Mesenchymal stem cell (in vitro differentiated cells and primary cell): Measurements from ENCODE around the gene APOBEC3H.
A peak's percentile ranks its signal among the peaks of the same experiment; 100 is the strongest.

ENCODE experiments used
- DNase-seq: peaks from one replicate; pipeline ENCODE4 v3.0.0-alpha.2; 2013
- H2AFZ ChIP-seq: one replicate; pipeline ENCODE4 v1.6.1; 2013; ENCODE audit warnings: low read depth, mild to moderate bottlenecking, control low read depth, inconsistent platforms, low read length, moderate library complexity
- H2AK5ac ChIP-seq: 2 replicates; pipeline ENCODE4 v1.6.1; 2013; ENCODE audit warnings: low read length, moderate library complexity, mild to moderate bottlenecking, inconsistent platforms; ENCODE audit not compliant: severe bottlenecking
- H2BK120ac ChIP-seq: one replicate; pipeline ENCODE4 v1.6.1; 2013; ENCODE audit warnings: low read depth, mild to moderate bottlenecking, inconsistent platforms, low read length, moderate library complexity
- H2BK12ac ChIP-seq, 2 experiments: one replicate each; pipeline ENCODE4 v1.6.1; 2013; ENCODE audit warnings: inconsistent platforms in 2 of 2, low read length in 2 of 2, mild to moderate bottlenecking in 2 of 2, moderate library complexity in 2 of 2, control low read depth in 1 of 2
- H2BK15ac ChIP-seq: one replicate; pipeline ENCODE4 v1.6.1; 2013; ENCODE audit warnings: mild to moderate bottlenecking, low read depth, inconsistent platforms; ENCODE audit not compliant: poor library complexity, severe bottlenecking
- H2BK5ac ChIP-seq: 2 replicates; pipeline ENCODE4 v1.6.1; 2013; ENCODE audit warnings: low read depth, mild to moderate bottlenecking, low read length, control low read depth, inconsistent platforms; ENCODE audit not compliant: poor library complexity, severe bottlenecking
- H3K14ac ChIP-seq, 2 experiments: one replicate each; pipeline ENCODE4 v1.6.1; 2013; ENCODE audit warnings: inconsistent platforms in 2 of 2, low read length in 2 of 2, control low read depth in 1 of 2, mild to moderate bottlenecking in 1 of 2, moderate library complexity in 1 of 2
- H3K18ac ChIP-seq, 2 experiments: one replicate each; pipeline ENCODE4 v1.6.1; 2013; ENCODE audit warnings: inconsistent platforms in 2 of 2, low read length in 2 of 2, control low read depth in 1 of 2, low read depth in 1 of 2, mild to moderate bottlenecking in 1 of 2
- H3K23ac ChIP-seq, 2 experiments: one replicate each; pipeline ENCODE4 v1.6.1; 2013; ENCODE audit warnings: inconsistent platforms in 2 of 2, low read length in 2 of 2, mild to moderate bottlenecking in 2 of 2, moderate library complexity in 2 of 2, control low read depth in 1 of 2
- H3K27ac ChIP-seq: 2 replicates; pipeline ENCODE4 v1.5.1; 2013; ENCODE audit warnings: mild to moderate bottlenecking, moderate library complexity, low read length, control low read depth, inconsistent platforms; ENCODE audit not compliant: poor library complexity, severe bottlenecking
- H3K27me3 ChIP-seq, 2 experiments: 2 replicates each; pipeline versions ENCODE4 v1.6.1 to v1.7.0; 2013; ENCODE audit warnings: low read length in 2 of 2, mild to moderate bottlenecking in 2 of 2, moderate library complexity in 2 of 2, control low read depth in 1 of 2, inconsistent platforms in 1 of 2; ENCODE audit not compliant: control insufficient read depth in 1 of 2, insufficient read depth in 1 of 2
- H3K36me3 ChIP-seq, 2 experiments: 2 replicates each; pipeline versions ENCODE4 v1.6.1 to v1.7.0; 2013; ENCODE audit warnings: low read length in 2 of 2, control low read depth in 1 of 2, inconsistent platforms in 1 of 2, low read depth in 1 of 2, mild to moderate bottlenecking in 1 of 2; ENCODE audit not compliant: insufficient read depth in 2 of 2, control insufficient read depth in 1 of 2
- H3K4ac ChIP-seq, 2 experiments: one replicate each; pipeline ENCODE4 v1.6.1; 2013; ENCODE audit warnings: inconsistent platforms in 2 of 2, low read length in 2 of 2, mild to moderate bottlenecking in 2 of 2, moderate library complexity in 2 of 2, control low read depth in 1 of 2, low read depth in 1 of 2
- H3K4me1 ChIP-seq: 2 replicates; pipeline ENCODE4 v1.6.1; 2013; ENCODE audit warnings: low read depth, low read length, control low read depth; ENCODE audit not compliant: control insufficient read depth, insufficient read depth
- H3K4me2 ChIP-seq: 2 replicates; pipeline ENCODE4 v1.6.1; 2013; ENCODE audit warnings: low read length, mild to moderate bottlenecking, inconsistent platforms; ENCODE audit not compliant: poor library complexity, severe bottlenecking
- H3K4me3 ChIP-seq, 2 experiments: 2 replicates each; pipeline versions ENCODE4 v1.5.1 to v1.7.0; 2013; ENCODE audit warnings: low read length in 2 of 2, mild to moderate bottlenecking in 2 of 2, control low read depth in 1 of 2, low read depth in 1 of 2; ENCODE audit not compliant: insufficient read depth in 1 of 2
- H3K79me1 ChIP-seq: replicated peaks from 2 replicates; pipeline ENCODE4 v1.6.1; 2013; ENCODE audit warnings: mild to moderate bottlenecking, control low read depth, low read length, inconsistent platforms; ENCODE audit not compliant: poor library complexity, severe bottlenecking
- H3K9ac ChIP-seq: 2 replicates; pipeline ENCODE4 v1.7.0; 2013; ENCODE audit warnings: mild to moderate bottlenecking, low read length, moderate library complexity
- H3K9me3 ChIP-seq: 2 replicates; pipeline ENCODE4 v1.7.0; 2013; ENCODE audit warnings: mild to moderate bottlenecking, low read length; ENCODE audit not compliant: control insufficient read depth
- H4K8ac ChIP-seq: one replicate; pipeline ENCODE4 v1.6.1; 2013; ENCODE audit warnings: inconsistent platforms, mild to moderate bottlenecking, low read length, moderate library complexity
- H4K91ac ChIP-seq: one replicate; pipeline ENCODE4 v1.6.1; 2013; ENCODE audit warnings: mild to moderate bottlenecking, low read length, inconsistent platforms
- WGBS: methylation state at CpG from one replicate; pipeline ENCODE4 v1.1.7; 2013; ENCODE audit warnings: mixed read lengths; 5-methylcytosine and 5-hydroxymethylcytosine counted together

Gene APOBEC3H

DNA sequence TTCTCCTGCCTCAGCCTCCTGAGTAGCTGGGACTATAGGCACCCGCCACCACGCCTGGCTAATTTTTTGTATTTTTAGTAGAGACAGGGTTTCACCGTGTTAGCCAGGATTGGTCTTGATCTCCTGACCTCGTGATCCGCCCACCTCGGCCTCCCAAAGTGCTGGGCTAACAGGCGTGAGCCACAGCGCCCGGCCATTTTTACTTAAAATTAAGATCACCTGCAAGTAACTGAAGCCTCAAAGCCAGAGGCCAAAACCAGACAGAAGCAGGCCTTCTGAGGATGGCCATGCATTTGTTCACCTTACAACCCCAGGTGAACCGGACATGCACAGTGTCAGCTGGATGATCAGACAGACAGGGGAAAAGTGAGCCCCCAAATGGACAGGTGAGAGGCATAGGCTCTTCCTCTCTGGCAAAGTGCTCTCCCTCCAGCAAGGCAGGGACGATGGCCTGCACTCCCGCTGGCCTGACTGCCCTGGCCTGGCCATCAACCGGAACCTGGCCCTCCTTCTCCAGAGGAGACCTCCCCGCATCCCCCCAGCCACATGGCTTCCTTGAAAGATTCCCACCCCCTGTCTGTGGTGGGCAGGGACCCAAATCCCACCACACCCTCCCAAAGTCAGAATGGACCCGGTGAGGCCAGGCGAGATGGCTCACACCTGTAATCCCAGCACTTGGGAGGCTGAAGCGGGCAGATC, 25.9 kb downstream of the APOBEC3H start:
- H3K23ac ChIP-seq, result no peak overlapping the region
- H3K4me3 ChIP-seq, result no peak overlapping the region
- no peaks in the 10 kb centered on the region for H3K9me3 ChIP-seq
- H2BK15ac ChIP-seq, result no peak overlapping the region
- H4K91ac ChIP-seq, result no peak overlapping the region
- H3K27me3 ChIP-seq, result peaks cover 6 to 13% of the 10 kb centered on the region in 2 experiments
- no peak overlapping the region for H4K8ac ChIP-seq
- no peak for DNase-seq
- peaks cover 7% of the 10 kb centered on the region for H3K4me1 ChIP-seq
- no peak overlapping the region for H2BK120ac ChIP-seq
- no peak overlapping the region for H3K9ac ChIP-seq
- H2BK12ac ChIP-seq, result no peak overlapping the region
- H3K4me2 ChIP-seq, result no peak overlapping the region
- H3K79me1 ChIP-seq, result no peaks in the 10 kb centered on the region
- 95% methylated on average over 15 of the region's 17 CpGs for WGBS
- no peak overlapping the region for H3K14ac ChIP-seq
- no peak overlapping the region for H3K18ac ChIP-seq
- no peak overlapping the region for H2AFZ ChIP-seq
- H2BK5ac ChIP-seq, result no peak overlapping the region
- no peak overlapping the region for H2AK5ac ChIP-seq
- no peaks in the 10 kb centered on the region for H3K36me3 ChIP-seq
- no peak overlapping the region for H3K4ac ChIP-seq
- H3K27ac ChIP-seq, result no peak overlapping the region

DNA sequence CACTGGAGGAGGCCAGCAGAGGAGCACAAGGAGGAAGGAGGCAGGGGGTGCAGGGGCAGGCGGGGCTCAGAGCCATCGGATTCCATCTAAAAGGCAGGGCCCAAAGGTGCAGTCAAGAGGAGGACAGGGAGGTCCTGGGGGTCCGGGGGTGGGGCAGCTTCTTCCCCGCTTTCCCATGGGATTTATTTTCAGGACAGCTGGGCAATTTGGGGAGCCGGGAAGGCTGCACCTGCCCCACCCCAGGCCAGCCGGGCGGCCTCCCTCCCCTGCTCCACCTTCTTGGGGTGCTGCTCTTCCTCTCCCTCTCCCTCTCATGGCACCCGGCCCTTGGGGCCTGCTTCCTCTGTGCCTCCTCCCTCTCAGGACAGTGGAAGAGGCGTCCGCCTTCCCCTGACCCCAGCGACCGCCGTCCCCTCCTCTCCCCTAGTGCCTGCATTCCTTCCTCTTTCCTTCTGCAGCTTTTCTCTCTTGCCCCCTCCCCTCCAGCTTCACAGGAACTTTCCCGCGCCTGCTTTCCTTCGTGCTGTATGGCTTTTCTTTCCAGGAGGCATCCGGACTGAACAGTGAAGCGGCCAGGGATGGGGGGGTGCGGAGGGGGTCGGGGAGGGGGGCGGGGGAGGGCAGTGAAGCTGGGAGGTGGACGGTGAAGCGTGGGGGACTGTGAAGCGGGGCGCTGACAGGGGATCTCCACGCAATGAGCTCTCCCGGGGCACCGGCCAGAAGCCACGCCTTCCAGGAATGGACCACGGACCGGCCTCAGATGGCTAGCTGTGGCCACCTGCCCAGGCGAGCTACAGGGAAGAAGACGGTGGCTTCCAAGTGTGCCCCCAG, 26.9 kb downstream of the APOBEC3H start:
- 37% methylated on average over 26 of the region's 33 CpGs for WGBS
- H3K79me1 ChIP-seq, result no peaks in the 10 kb centered on the region
- no peak overlapping the region for H4K91ac ChIP-seq

DNA sequence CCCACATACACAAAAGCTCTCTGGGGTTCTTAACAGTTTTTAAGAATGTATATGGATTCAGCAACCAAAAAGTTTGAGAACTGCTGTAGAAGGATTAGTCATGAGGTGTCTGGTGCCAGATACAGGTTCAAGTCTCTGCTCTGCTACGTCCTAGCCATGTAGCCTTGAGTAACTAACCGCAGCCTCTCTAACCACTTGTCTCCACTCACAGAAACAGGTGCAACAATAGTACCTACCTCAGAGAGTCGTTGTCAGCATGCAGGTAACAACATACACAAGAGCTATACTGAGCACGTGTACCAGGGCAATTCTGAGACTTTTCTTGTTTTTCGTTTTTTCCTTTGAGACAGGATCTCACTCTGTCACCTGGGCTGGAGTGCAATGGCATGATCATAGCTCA, 28.6 kb downstream of the APOBEC3H start:
- no peak overlapping the region for H3K4me2 ChIP-seq
- no peak overlapping the region for H2BK15ac ChIP-seq
- no peaks in the 10 kb centered on the region for H3K36me3 ChIP-seq
- no peaks in the 10 kb centered on the region for H3K9me3 ChIP-seq
- H3K4ac ChIP-seq, result no peak overlapping the region
- H2AFZ ChIP-seq, result no peak overlapping the region
- no peak overlapping the region for H3K27ac ChIP-seq
- peaks cover 0 to 4% of the 10 kb centered on the region in 2 experiments for H3K27me3 ChIP-seq
- H3K4me1 ChIP-seq, result peaks cover 4% of the 10 kb centered on the region
- WGBS, result 87% methylated on average over 5 of the region's 5 CpGs
- H2AK5ac ChIP-seq, result no peak overlapping the region
- no peak overlapping the region for H4K8ac ChIP-seq
- no peak overlapping the region for H4K91ac ChIP-seq
- H3K9ac ChIP-seq, result no peak overlapping the region
- no peak overlapping the region for H3K23ac ChIP-seq
- no peak overlapping the region for H2BK5ac ChIP-seq
- no peaks in the 10 kb centered on the region for H3K79me1 ChIP-seq
- H2BK120ac ChIP-seq, result no peak overlapping the region
- DNase-seq, result no peak
- no peak overlapping the region for H3K4me3 ChIP-seq
- H3K18ac ChIP-seq, result no peak overlapping the region
- H3K14ac ChIP-seq, result no peak overlapping the region
- H2BK12ac ChIP-seq, result no peak overlapping the region

More for the DNA sequence above, 26.9 kb downstream of the APOBEC3H start:
- no peak overlapping the region for H3K18ac ChIP-seq
- no peak overlapping the region for H3K9ac ChIP-seq
- H3K4me2 ChIP-seq, result peak overlapping the region; percentile 0
- H3K14ac ChIP-seq, result no peak overlapping the region
- H2AK5ac ChIP-seq, result no peak overlapping the region
- no peak overlapping the region for H2BK12ac ChIP-seq
- no peak for DNase-seq
- H2BK5ac ChIP-seq, result no peak overlapping the region
- no peak overlapping the region for H4K8ac ChIP-seq
- H3K4me1 ChIP-seq, result peaks cover 4% of the 10 kb centered on the region
- H3K23ac ChIP-seq, result no peak overlapping the region
- H3K9me3 ChIP-seq, result no peaks in the 10 kb centered on the region
- H3K36me3 ChIP-seq, result no peaks in the 10 kb centered on the region
- no peak overlapping the region for H2BK120ac ChIP-seq
- H3K27me3 ChIP-seq, result peaks cover 6 to 11% of the 10 kb centered on the region in 2 experiments
- H2AFZ ChIP-seq, result no peak overlapping the region
- H3K4ac ChIP-seq, result no peak overlapping the region
- no peak overlapping the region for H3K27ac ChIP-seq
- H3K4me3 ChIP-seq, result no peak overlapping the region
- H2BK15ac ChIP-seq, result no peak overlapping the region

GRCh38 chr22:39128508-39128907, 31.5 kb downstream of the APOBEC3H start:
- Histone ChIP-seq H3K4me1 (peaks cover 9% of the 10 kb centered on the region), H2BK12ac (no peak overlapping the region), H3K9me3 (no peaks in the 10 kb centered on the region), H3K23ac (peak overlapping the region in 1 of 2 experiments; percentile 27), H2AFZ (no peak overlapping the region), H2BK15ac (no peak overlapping the region), H3K27ac (no peak overlapping the region), H3K4me2 (no peak overlapping the region), H2BK120ac (no peak overlapping the region), H3K36me3 (peaks cover 7 to 8% of the 10 kb centered on the region in 2 experiments), H4K8ac (no peak overlapping the region), H3K18ac (no peak overlapping the region), H3K9ac (no peak overlapping the region), H3K14ac (no peak overlapping the region), H3K27me3 (peaks cover 4 to 13% of the 10 kb centered on the region in 2 experiments), H2BK5ac (no peak overlapping the region), H2AK5ac (no peak overlapping the region), H3K79me1 (no peaks in the 10 kb centered on the region), H4K91ac (no peak overlapping the region), H3K4me3 (no peak overlapping the region), H3K4ac (no peak overlapping the region)
- DNase-seq, result no peak
- WGBS, result no CpG with 5 or more reads among the region's 6 CpGs
